ENCODE data around the gene TRUB2. TPM values are rescaled to one million over a fixed set of nuclear protein-coding genes. Genes with fewer than 3 reads are reported as not detected.
A peak's percentile ranks its signal among the peaks of the same experiment; 100 is the strongest.

Gene TRUB2
- total and polyA plus RNA-seq, 2 of the 13 experiments (the other 11 are each of a cell fraction or from before 2014, with no cell fraction given), result 22.3 to 41.2 TPM

GRCh38 chr9:128361986-128362646 lies 39.9 kb upstream of the TRUB2 start (continued):
- TF ChIP-seq ZNF614 (CRISPR knock-in tag; IDR thresholded peaks at IDR 0.05; ENCODE audit: borderline replicate concordance) (peak; percentile 50; the same call in 1 of the 2 replicates), FLYWCH1 (CRISPR knock-in tag; IDR thresholded peaks at IDR 0.05) (no peak), ZNF768 (CRISPR knock-in tag; IDR thresholded peaks at IDR 0.05) (peak; percentile 27; the same call in 1 of the 2 replicates)

GRCh38 chr9:128361296-128361985 lies 39.2 kb upstream of the TRUB2 start:
- Histone ChIP-seq H3K4me1 (ENCODE audit: insufficient read depth, low read length) (peaks cover 34% of the 10 kb centered on the region), H3K4me3 (replicated peaks in 1 of 3; ENCODE audit: insufficient read depth in 1 of 3, low read depth in 2 of 3, low read length in 3 of 3) (no peak overlapping the region), H4K20me1 (ENCODE audit: insufficient read depth, low read length) (no peaks in the 10 kb centered on the region), H3K27me3 (ENCODE audit: control insufficient read depth in 1 of 2, insufficient read depth in 2 of 2, low read length in 2 of 2) (no peaks in the 10 kb centered on the region; a peak in 1 of 5 replicates), H3K79me2 (ENCODE audit: insufficient read depth, low read length) (no peaks in the 10 kb centered on the region), H3K4me2 (ENCODE audit: low read depth, low read length) (peak overlapping the region; percentile 98), H3K27ac (ENCODE audit: extremely low read length, insufficient read depth, low read length) (no peak overlapping the region), H3K36me3 (replicated peaks in 1 of 2; ENCODE audit: control insufficient read depth in 1 of 2, insufficient read depth in 2 of 2, low read length in 2 of 2) (0 out of 5 replicates have a peak, but pooled peaks cover 0 to 1% of the 10 kb centered on the region in 2 experiments), H3K9me3 (ENCODE audit: low read length) (no peaks in the 10 kb centered on the region), H3K9ac (ENCODE audit: insufficient read depth, low read depth, low read length) (no peak overlapping the region; the same call in 1 of the 2 replicates), H2AFZ (ENCODE audit: low read length) (no peak overlapping the region)
- DNase-seq (ENCODE audit: low spot score), result no peak
- no TSS peak for BruUV-seq (replicated peaks)
- TF ChIP-seq ATF6 (CRISPR knock-in tag; conservative IDR thresholded peaks at IDR 0.05), result no peak
- 0 out of 2 replicates have a peak, but pooled peaks have one; percentile 29 for TF ChIP-seq ZNF629 (CRISPR knock-in tag; conservative IDR thresholded peaks at IDR 0.05)
- TF ChIP-seq ZC3H13 (CRISPR knock-in tag; IDR thresholded peaks at IDR 0.05), result 0 out of 2 replicates have a peak, but pooled peaks have one; percentile 33
- no peak for TF ChIP-seq MYNN (CRISPR knock-in tag; IDR thresholded peaks at IDR 0.05; ENCODE audit: low read depth)
- ChIA-PET POLR2A (interaction anchor here (1.0 to 1.5 kb wide), 6 partner anchors 10 to 86 kb away, joined by 3 to 14 read pairs (median 6); partner anchors contain the start of genes GOLGA2, SWI5 and URM1), CTCF (ENCODE audit: low intra/inter-chr PET ratio, low total read pairs) (interaction anchor here (1.3 to 2.5 kb wide), 3 partner anchors 49 to 53 kb away, joined by 3 to 24 read pairs (median 9); no protein-coding TSS in a partner anchor)
- in situ Hi-C loops (cut with HindIII; ENCODE audit: extremely low pct_ligation_motif_present, low pct_unique_long_range_greater_than_20kb), result loop anchor here (5.0 kb wide), 1 partner anchor 51 kb away; no protein-coding TSS in a partner anchor
- intact Hi-C loops (cut with micrococcal nuclease; ENCODE audit: unreplicated experiment), result no loop called here
- WGBS (ENCODE audit: low lambda C conversion rate), result 71% methylated on average over 14 of the region's 14 CpGs
- no peak for ATAC-seq
- FAIRE-seq, result no peak
